ENCODE results near the gene SNX9.

GRCh38 chr6:157791450-157791849 is 31.6 kb upstream of the SNX9 start:
- TF ChIP-seq CTCF (conservative IDR thresholded peaks at IDR 0.05 in 1 of 2, IDR thresholded peaks at IDR 0.05 in 1 of 2; ENCODE audit: low read depth in 1 of 2, low read length in 2 of 2), result no peak
- no peak for TF ChIP-seq EZH2 (IDR thresholded peaks at IDR 0.05; ENCODE audit: low read length, missing control alignments)

All from fibroblast of lung (primary cell).